ENCODE measurements around the gene SERINC5.
"Not testable (repeated sequence)": the region's sequence is repeated elsewhere in the genome, so short reads cannot be mapped to it uniquely, and the experiment has no call there.

SERINC5 gene

DNA sequence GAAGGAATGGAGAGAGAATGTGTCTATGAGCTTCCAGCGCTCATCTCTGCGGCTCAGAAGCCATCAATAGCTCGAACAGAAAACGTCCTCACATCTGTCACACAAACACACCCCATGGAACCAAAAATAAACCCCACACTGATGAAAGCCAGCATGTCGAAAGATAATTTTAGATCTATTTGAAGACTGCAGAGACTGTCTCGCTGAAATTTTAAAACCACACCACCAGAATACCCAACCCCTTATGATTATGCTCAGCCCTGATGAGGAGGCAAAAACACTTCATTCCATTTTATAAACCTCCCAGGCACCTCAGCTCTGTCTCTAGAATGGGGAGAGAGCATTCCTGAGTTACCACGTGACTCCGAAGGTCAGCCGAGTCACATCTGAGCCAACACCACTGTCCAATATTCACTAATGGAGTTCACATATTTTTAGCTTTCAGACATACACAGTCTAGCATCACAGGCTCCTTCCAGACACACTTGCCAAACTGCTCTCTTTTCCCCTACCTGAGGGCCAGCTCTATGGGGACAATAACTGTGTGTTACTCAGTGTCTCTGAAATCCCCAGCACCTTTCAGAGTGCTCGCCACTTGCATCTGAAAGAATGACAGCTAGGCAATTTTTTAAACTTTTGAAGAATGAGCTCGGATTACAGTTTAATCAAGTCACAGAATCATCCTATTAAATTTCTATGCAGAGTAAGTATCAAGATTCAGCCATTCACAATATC is 63.2 kb downstream of the SERINC5 start:
- Histone ChIP-seq H3K9ac (ENCODE audit: low read length) (no peak overlapping the region), H3K9me3 (ENCODE audit: control insufficient read depth, low read depth, low read length) (no peaks in the 10 kb centered on the region), H3K4me3 (ENCODE audit: low read length) (peak overlapping the region; percentile 1), H3K27me3 (ENCODE audit: control insufficient read depth, insufficient read depth, low read length) (no peaks in the 10 kb centered on the region), H3K4me1 (ENCODE audit: control insufficient read depth, low read depth, low read length) (peaks cover 44% of the 10 kb centered on the region), H3K36me3 (ENCODE audit: control insufficient read depth, low read depth, low read length) (no peaks in the 10 kb centered on the region), H3K27ac (ENCODE audit: low read length) (no peak overlapping the region)

GRCh38 chr5:80191991-80192398 is 63.9 kb downstream of the SERINC5 start:
- Histone ChIP-seq H3K9ac (ENCODE audit: low read length) (no peak overlapping the region), H3K27ac (ENCODE audit: low read length) (no peak overlapping the region), H3K27me3 (ENCODE audit: control insufficient read depth, insufficient read depth, low read length) (no peaks in the 10 kb centered on the region), H3K4me3 (ENCODE audit: low read length) (peak overlapping the region; percentile 1), H3K36me3 (ENCODE audit: control insufficient read depth, low read depth, low read length) (no peaks in the 10 kb centered on the region), H3K4me1 (ENCODE audit: control insufficient read depth, low read depth, low read length) (peaks cover 51% of the 10 kb centered on the region), H3K9me3 (ENCODE audit: control insufficient read depth, low read depth, low read length) (no peaks in the 10 kb centered on the region)

GRCh38 chr5:80191397-80191796 is 64.5 kb downstream of the SERINC5 start:
- H3K27ac ChIP-seq (ENCODE audit: low read length): no peak overlapping the region
- H3K4me1 ChIP-seq (ENCODE audit: control insufficient read depth, low read depth, low read length): peaks cover 57% of the 10 kb centered on the region
- H3K27me3 ChIP-seq (ENCODE audit: control insufficient read depth, insufficient read depth, low read length): no peaks in the 10 kb centered on the region
- no peaks in the 10 kb centered on the region for H3K9me3 ChIP-seq (ENCODE audit: control insufficient read depth, low read depth, low read length)
- H3K36me3 ChIP-seq (ENCODE audit: control insufficient read depth, low read depth, low read length): no peaks in the 10 kb centered on the region
- H3K9ac ChIP-seq (ENCODE audit: low read length): no peak overlapping the region
- H3K4me3 ChIP-seq (ENCODE audit: low read length): no peak overlapping the region

- H3K36me3 ChIP-seq (ENCODE audit: control insufficient read depth, low read depth, low read length): no peaks in the 10 kb centered on the region
- no peaks in the 10 kb centered on the region for H3K9me3 ChIP-seq (ENCODE audit: control insufficient read depth, low read depth, low read length)
- no peaks in the 10 kb centered on the region for H3K27me3 ChIP-seq (ENCODE audit: control insufficient read depth, insufficient read depth, low read length)
- H3K9ac ChIP-seq (ENCODE audit: low read length): no peak overlapping the region
- peaks cover 58% of the 10 kb centered on the region for H3K4me1 ChIP-seq (ENCODE audit: control insufficient read depth, low read depth, low read length)
- no peak overlapping the region for H3K4me3 ChIP-seq (ENCODE audit: low read length)
- no peak overlapping the region for H3K27ac ChIP-seq (ENCODE audit: low read length)
Measured at GRCh38 chr5:80190960-80191359, 64.9 kb downstream of the SERINC5 start.

GRCh38 chr5:80189701-80190100 is 66.1 kb downstream of the SERINC5 start:
- peaks cover 65% of the 10 kb centered on the region for H3K4me1 ChIP-seq (ENCODE audit: control insufficient read depth, low read depth, low read length)
- H3K27me3 ChIP-seq (ENCODE audit: control insufficient read depth, insufficient read depth, low read length): no peaks in the 10 kb centered on the region
- H3K9ac ChIP-seq (ENCODE audit: low read length): no peak overlapping the region
- no peaks in the 10 kb centered on the region for H3K9me3 ChIP-seq (ENCODE audit: control insufficient read depth, low read depth, low read length)
- H3K36me3 ChIP-seq (ENCODE audit: control insufficient read depth, low read depth, low read length): no peaks in the 10 kb centered on the region
- no peak overlapping the region for H3K27ac ChIP-seq (ENCODE audit: low read length)
- H3K4me3 ChIP-seq (ENCODE audit: low read length): no peak overlapping the region

- no peaks in the 10 kb centered on the region for H3K27me3 ChIP-seq (ENCODE audit: control insufficient read depth, insufficient read depth, low read length)
- H3K9me3 ChIP-seq (ENCODE audit: control insufficient read depth, low read depth, low read length): no peaks in the 10 kb centered on the region
- no peak overlapping the region for H3K27ac ChIP-seq (ENCODE audit: low read length)
- no peak overlapping the region for H3K9ac ChIP-seq (ENCODE audit: low read length)
- H3K36me3 ChIP-seq (ENCODE audit: control insufficient read depth, low read depth, low read length): no peaks in the 10 kb centered on the region
- H3K4me3 ChIP-seq (ENCODE audit: low read length): no peak overlapping the region
- peaks cover 69% of the 10 kb centered on the region for H3K4me1 ChIP-seq (ENCODE audit: control insufficient read depth, low read depth, low read length)
Measured at GRCh38 chr5:80189201-80189600, 66.6 kb downstream of the SERINC5 start.

DNA sequence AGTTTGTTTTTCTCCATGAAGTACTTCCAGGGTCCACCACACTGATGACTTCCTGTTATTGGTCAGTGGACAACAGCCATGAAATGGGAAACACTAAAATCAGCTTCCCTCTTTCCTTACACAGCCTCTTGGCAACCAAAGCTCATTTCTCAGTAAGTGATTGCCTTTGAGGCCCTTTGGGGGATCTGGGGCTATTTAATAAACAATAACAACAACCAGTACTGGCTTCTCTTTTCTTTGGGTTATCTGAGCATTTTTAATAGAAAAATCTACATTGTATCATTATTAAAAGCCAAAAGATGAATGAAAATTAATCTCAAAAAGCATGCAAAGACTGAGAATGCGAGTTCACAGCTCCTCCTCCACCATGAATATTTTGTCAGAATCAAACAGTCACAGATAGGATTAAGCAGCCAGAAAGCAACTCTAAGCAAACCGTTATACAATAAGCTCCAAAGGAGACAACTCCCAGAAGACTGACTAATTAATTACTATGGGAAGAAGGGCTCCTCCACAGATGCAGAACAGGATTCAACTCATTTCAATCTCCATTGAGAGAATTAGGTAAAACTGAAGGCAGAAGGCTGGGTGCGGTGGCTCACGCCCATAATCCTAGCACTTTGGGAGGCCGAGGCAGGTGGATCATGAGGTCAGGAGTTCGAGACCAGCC is 68.3 kb downstream of the SERINC5 start:
- H3K36me3 ChIP-seq (ENCODE audit: control insufficient read depth, low read depth, low read length): no peaks in the 10 kb centered on the region
- H3K9me3 ChIP-seq (ENCODE audit: control insufficient read depth, low read depth, low read length): no peaks in the 10 kb centered on the region
- peaks cover 65% of the 10 kb centered on the region for H3K4me1 ChIP-seq (ENCODE audit: control insufficient read depth, low read depth, low read length)
- no peak overlapping the region for H3K4me3 ChIP-seq (ENCODE audit: low read length)
- peak overlapping the region; percentile 66 for H3K27ac ChIP-seq (ENCODE audit: low read length)
- no peak overlapping the region for H3K9ac ChIP-seq (ENCODE audit: low read length)
- no peaks in the 10 kb centered on the region for H3K27me3 ChIP-seq (ENCODE audit: control insufficient read depth, insufficient read depth, low read length)

DNA sequence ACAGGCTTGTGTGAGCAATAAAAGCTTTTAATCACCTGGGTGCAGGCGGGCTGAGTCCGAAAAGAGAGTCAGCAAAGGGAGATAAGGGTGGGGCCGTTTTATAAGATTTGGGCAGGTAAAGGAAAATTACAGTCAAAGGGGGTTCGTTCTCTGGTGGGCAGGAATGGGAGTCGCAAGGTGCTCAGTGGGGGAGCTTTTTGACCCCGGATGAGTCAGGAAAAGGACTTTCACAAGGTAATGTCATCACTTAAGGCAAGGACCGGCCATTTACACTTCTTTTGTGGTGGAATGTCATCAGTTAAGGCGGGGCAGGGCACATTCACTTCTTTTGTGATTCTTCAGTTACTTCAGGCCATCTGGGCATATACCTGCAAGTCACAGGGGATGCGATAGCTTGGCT is 70.3 kb downstream of the SERINC5 start:
- H3K27me3 ChIP-seq (ENCODE audit: control insufficient read depth, insufficient read depth, low read length); H3K4me3 ChIP-seq (ENCODE audit: low read length); H3K36me3 ChIP-seq (ENCODE audit: control insufficient read depth, low read depth, low read length); H3K9me3 ChIP-seq (ENCODE audit: control insufficient read depth, low read depth, low read length): not testable (repeated sequence)
- peak overlapping the region; percentile 24 for H3K9ac ChIP-seq (ENCODE audit: low read length)
- peak overlapping the region; percentile 84 for H3K27ac ChIP-seq (ENCODE audit: low read length)
- peaks cover 65% of the 10 kb centered on the region for H3K4me1 ChIP-seq (ENCODE audit: control insufficient read depth, low read depth, low read length)

- Histone ChIP-seq H3K27me3 (ENCODE audit: control insufficient read depth, insufficient read depth, low read length) (no peaks in the 10 kb centered on the region), H3K27ac (ENCODE audit: low read length) (peak overlapping the region; percentile 84), H3K9ac (ENCODE audit: low read length) (peak overlapping the region; percentile 24), H3K36me3 (ENCODE audit: control insufficient read depth, low read depth, low read length) (no peaks in the 10 kb centered on the region), H3K4me3 (ENCODE audit: low read length) (no peak overlapping the region), H3K4me1 (ENCODE audit: control insufficient read depth, low read depth, low read length) (peaks cover 70% of the 10 kb centered on the region), H3K9me3 (ENCODE audit: control insufficient read depth, low read depth, low read length) (no peaks in the 10 kb centered on the region)
Measured at GRCh38 chr5:80185095-80185494, 70.8 kb downstream of the SERINC5 start.

DNA sequence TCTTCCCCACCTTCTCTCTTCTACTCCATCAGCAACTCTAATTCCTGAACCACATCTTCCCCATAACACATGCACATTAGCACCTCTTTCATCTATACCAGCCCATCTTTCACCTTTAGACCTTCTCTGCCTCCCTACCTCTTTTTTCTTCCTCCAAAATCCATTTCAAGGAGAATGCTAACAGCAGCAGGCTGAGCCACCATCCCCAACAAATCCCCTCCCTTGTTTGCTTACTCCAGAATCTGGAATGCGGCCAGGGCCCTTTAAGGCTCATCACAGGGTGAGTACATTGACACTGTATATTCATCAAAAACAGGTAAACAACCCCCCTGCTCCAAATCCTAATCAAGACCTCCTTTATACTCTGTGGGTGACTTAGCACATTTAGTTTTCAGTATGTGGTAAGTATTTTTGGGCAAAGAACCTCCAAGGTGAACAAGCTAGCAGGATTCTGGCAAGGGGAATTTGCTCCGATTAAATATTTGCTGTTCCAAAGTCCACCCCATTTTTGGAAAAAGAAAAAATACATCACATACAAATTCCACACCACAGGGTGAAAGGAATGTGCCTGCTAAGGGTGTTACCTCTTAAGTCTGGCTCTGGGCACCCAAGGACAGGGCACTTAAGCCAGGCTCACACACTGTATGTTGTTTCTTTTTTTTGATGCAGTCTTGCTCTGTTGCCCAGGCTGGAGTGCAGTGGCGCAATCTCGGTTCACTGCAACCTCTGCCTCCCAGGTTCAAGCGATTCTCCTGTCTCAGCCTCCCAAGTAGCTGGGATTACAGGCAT is 71.4 kb downstream of the SERINC5 start:
- Histone ChIP-seq H3K9me3 (ENCODE audit: control insufficient read depth, low read depth, low read length) (no peaks in the 10 kb centered on the region), H3K36me3 (ENCODE audit: control insufficient read depth, low read depth, low read length) (no peaks in the 10 kb centered on the region), H3K27ac (ENCODE audit: low read length) (peak overlapping the region; percentile 84), H3K27me3 (ENCODE audit: control insufficient read depth, insufficient read depth, low read length) (no peaks in the 10 kb centered on the region), H3K4me3 (ENCODE audit: low read length) (peak overlapping the region; percentile 33), H3K4me1 (ENCODE audit: control insufficient read depth, low read depth, low read length) (peaks cover 67% of the 10 kb centered on the region), H3K9ac (ENCODE audit: low read length) (peak overlapping the region; percentile 57)

DNA sequence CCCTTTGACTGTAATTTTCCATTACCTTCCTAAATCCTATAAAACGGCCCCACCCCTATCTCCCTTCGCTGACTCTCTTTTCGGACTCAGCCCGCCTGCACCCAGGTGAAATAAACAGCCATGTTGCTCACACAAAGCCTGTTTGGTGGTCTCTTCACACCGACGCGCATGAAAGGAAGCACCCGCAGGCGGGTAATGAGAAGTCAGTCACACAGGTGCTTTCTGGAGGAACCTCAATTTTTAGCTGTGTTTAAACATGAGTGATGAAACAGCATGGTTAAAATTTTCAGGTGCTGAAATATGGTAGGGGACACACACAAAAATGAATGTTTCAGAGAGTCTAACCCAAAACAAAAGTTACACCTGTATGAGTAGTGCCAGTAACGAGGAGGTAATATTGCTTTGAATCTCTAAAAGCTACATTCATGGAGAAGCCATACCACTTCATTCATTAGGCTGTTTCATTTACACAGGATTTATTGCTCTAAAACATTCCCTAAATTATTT is 72.1 kb downstream of the SERINC5 start:
- Histone ChIP-seq H3K9ac (ENCODE audit: low read length) (peak overlapping the region; percentile 57), H3K27ac (ENCODE audit: low read length) (peak overlapping the region; percentile 84), H3K4me1 (ENCODE audit: control insufficient read depth, low read depth, low read length) (peaks cover 61% of the 10 kb centered on the region), H3K4me3 (ENCODE audit: low read length) (peak overlapping the region; percentile 33)
- H3K9me3 ChIP-seq (ENCODE audit: control insufficient read depth, low read depth, low read length); H3K36me3 ChIP-seq (ENCODE audit: control insufficient read depth, low read depth, low read length); H3K27me3 ChIP-seq (ENCODE audit: control insufficient read depth, insufficient read depth, low read length): not testable (repeated sequence)
